GM19193 (cell line): Measurements from ENCODE around the gene SCAF11.

ENCODE experiments used
- POLR2A ChIP-seq: IDR thresholded peaks from 4 replicates; pipeline ENCODE4 v1.6.1; 2011; ENCODE audit not compliant: insufficient read depth, insufficient read length; ENCODE audit errors: extremely low read depth

Gene SCAF11, protein sequence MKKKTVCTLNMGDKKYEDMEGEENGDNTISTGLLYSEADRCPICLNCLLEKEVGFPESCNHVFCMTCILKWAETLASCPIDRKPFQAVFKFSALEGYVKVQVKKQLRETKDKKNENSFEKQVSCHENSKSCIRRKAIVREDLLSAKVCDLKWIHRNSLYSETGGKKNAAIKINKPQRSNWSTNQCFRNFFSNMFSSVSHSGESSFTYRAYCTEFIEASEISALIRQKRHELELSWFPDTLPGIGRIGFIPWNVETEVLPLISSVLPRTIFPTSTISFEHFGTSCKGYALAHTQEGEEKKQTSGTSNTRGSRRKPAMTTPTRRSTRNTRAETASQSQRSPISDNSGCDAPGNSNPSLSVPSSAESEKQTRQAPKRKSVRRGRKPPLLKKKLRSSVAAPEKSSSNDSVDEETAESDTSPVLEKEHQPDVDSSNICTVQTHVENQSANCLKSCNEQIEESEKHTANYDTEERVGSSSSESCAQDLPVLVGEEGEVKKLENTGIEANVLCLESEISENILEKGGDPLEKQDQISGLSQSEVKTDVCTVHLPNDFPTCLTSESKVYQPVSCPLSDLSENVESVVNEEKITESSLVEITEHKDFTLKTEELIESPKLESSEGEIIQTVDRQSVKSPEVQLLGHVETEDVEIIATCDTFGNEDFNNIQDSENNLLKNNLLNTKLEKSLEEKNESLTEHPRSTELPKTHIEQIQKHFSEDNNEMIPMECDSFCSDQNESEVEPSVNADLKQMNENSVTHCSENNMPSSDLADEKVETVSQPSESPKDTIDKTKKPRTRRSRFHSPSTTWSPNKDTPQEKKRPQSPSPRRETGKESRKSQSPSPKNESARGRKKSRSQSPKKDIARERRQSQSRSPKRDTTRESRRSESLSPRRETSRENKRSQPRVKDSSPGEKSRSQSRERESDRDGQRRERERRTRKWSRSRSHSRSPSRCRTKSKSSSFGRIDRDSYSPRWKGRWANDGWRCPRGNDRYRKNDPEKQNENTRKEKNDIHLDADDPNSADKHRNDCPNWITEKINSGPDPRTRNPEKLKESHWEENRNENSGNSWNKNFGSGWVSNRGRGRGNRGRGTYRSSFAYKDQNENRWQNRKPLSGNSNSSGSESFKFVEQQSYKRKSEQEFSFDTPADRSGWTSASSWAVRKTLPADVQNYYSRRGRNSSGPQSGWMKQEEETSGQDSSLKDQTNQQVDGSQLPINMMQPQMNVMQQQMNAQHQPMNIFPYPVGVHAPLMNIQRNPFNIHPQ (N-terminal part only)

DNA sequence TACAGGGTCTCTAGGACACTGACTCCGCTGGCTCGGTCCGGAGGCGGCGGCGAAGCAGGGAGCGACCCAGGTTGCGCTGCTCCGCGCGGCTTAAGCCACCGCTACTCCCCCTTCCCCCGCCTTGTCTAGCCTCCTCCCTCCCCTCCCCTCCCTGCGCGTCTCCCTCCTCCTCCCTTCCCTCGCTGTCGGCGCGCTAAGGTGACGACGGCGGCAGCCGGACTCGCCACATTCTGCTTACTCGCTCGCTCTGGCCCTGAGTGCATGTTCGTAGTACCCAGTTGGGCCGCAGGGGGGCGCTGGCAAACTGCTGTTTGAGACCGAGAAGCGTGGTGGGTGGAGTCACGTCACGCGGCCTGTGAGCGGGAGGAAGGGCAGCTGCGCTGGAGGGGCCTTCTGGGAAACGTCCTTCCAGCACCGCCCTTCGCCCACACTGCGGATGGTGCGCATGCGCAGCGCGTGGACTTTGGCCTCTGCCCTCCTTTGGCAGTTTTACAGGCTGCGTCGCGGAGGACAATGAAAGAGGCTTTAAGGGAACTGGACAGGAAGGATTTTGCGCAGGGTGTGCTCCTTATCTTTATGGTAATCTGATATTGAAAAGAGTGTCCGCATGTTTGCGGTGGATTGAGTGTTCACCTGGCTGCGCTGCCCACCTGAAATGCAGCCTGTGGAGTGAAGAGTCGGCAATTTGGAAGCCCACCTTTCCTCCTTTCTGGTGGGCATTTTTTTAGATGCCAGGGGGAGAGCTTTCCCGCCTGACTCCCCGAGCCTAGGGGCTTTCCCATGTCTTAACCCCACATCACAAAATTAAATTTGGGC is at the start of gene SCAF11:
SCAF11 (minus strand) TSS at position 107 of the 816 bp plus-strand sequence. CDS start 26,407 bp downstream, outside the sequence.
- TF ChIP-seq POLR2A = peak; percentile 88

DNA sequence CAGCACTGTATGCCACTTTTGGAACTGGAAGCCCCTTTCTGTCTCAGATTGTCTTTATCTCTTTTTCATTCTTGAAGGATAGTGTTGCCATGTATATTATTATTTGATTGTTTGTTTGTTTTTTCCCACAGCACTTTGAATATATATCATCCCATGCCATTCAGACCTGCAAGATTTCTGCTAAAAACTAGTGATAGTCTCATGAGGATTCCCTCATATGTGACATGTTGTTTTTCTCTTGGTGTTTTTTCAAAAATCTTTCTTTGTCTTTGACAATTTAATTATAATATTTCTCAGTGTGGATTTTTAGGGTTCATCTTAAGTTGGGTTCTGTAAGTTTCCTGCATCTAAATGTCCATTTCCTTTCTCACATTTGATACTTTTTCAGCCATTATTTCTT is 36.8 kb upstream of the SCAF11 start:
- no peak for TF ChIP-seq POLR2A

DNA sequence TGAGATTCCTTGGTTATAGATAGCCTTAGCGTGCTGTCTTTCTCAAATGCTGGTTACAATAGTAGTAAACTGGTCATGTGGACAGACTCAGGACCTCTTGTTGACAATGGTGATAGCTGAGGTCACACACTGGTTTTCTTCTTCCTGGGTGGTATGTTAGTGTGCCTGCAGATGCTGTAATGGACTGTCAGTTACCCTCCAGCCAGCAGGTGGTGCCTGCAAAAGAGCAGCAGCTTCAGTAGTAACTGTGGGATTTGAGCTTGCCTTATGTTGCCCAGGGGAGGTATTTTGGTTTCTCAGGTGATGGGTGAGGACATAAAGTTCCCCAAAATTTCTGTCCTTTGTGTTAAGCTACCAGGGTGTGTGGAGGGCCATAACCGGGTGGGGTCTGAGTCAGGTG is 33.7 kb upstream of the SCAF11 start:
- no peak for TF ChIP-seq POLR2A

DNA sequence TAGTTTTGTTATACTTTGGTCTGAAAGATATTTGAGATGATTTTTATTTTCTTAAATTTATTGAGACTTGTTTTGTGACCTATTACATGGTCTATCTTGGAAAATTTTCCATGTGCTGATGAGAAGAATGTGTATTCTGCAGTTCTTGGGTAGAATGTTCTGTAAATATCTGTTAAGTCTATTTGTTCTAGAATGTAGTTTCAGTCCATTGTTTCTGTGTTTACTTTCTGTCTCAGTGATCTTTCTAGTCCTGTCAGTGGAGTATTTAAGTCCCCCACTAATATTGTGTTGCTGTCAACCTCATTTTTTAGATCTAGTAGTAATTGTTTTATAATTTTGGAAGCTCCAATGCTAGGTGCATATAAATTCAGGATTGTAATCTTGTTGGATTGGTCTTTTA is 30.4 kb upstream of the SCAF11 start:
- TF ChIP-seq POLR2A = no peak

DNA sequence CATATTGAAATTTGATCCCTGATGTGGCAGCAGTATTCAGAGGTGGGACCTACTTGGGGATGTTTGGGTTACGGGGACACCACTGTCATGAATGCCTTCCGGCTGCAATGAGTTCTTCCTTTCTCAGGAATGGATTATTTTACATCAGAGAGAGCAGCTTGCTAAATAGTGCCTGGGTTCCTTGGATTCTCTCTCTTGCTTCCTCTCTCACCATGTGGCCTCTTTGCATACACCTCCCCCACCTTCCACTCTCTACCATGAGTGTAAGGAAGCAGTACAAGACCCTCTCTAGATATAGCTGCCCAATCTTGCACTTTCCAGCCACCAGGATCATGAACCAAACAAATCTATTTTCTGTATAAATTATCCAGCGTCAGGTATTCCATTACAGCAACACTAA is 15.4 kb upstream of the SCAF11 start:
- TF ChIP-seq POLR2A = no peak

DNA sequence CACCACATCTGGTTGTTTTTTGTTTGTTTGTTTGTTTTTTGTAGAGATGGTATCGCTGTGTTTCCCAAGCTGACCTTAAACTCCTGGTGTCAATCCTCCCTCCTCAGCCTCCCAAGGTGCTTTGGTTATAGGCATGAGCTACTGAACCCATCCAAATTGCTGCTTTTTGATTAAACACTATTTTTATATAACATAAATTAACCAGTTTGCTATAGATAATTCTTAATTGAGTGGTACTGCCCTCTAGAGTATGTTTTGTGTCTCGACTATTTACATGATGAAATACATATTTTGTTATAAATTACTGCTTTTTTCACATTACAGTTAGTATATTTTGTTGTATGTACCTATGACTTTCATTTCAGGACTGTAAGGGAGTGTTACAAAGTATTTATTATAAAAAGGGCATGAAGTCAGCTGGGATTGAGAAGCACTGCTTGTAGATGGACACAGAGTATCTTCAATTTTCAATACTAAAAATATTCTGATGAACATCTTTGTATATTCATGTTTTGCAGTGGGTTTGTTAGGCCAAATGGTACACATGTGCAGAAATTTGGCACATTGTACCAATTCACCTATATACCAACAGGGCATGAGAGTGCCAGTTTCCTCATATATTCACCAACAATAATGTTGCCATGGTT is 14.9 kb upstream of the SCAF11 start:
- TF ChIP-seq POLR2A = no peak

DNA sequence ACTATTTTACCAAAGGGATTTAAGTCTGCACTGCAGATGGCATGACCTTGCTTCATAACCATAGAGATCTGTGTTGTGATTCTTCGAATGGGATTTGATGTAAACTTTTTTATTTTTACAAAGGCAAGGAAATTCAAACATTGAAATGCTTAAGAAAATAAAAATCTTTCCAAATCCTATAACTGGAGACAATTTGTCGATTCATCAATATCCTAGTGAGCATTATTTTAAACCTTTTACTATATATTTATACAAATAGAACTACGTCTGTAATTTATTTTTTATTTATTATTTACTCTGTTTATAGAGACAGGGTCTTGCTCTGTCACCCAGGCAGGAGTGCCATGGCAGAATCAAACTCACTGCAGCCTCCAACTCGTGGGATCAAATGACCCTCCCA is 14.3 kb upstream of the SCAF11 start:
- TF ChIP-seq POLR2A = no peak

DNA sequence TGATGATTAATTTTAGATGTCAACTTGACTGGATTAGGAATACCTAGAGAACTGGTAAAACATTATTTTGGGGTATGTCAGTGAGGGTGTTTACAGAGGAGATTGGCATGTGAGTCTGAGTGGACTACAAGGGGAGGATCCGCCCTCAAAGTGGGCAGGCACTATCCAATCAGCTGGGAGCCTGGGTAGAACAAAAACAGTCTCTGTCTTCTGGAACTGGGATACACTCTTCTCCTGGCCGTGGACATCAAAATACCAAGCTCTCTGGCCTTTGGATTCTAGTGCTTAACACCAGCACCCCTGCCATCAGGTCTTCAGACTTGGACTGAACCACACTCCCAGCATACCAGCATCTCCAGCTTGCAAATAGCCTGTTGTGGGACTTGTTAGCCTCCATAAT is 4.4 kb upstream of the SCAF11 start:
- TF ChIP-seq POLR2A = no peak

DNA sequence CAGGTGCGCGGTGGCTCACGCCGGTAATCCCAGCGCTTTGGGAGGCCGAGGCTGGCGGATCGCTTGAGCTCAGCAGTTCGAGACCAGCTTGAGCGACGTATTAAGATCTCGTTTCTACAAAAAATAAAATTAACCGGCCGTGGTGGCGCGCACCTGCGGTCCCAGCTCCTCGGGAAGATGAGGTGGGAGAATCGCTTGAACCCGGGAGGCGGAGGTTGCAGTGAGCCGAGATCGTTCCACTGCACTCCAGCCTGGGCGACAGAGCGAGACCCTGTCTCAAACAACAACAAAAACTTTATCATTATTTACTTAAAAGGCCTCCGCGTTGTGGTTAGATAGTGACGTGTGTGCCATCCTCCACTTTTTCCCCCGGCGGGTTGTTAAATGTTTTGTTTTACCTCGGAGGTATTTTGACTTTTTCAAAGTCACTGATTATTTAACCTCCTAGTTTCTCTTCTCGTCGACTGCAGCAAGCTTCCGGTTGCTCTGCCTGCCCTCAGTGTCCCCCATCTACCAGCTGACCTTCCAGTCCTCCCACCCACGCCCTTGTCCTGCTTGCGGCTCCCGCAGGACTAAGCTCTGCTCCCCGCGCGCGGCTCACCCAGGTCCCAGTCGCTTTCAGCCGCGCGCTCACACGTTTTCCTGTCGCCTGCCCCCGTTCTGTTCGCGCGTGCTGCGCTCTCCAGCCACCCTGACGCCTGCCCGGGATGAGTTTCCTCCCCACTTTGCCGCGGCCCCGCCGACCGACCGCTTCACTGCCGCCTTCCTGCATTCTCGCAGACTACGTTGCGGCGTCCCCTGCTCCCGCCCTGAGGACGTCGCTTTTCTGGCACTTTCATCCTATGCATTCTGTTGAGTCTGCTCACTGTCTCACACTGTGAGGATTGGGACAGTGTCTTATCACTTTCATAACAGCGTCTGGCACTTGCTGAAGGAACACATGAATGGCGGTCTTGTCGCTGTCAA is 1.2 kb upstream of the SCAF11 start:
- peak; percentile 81 for TF ChIP-seq POLR2A

DNA sequence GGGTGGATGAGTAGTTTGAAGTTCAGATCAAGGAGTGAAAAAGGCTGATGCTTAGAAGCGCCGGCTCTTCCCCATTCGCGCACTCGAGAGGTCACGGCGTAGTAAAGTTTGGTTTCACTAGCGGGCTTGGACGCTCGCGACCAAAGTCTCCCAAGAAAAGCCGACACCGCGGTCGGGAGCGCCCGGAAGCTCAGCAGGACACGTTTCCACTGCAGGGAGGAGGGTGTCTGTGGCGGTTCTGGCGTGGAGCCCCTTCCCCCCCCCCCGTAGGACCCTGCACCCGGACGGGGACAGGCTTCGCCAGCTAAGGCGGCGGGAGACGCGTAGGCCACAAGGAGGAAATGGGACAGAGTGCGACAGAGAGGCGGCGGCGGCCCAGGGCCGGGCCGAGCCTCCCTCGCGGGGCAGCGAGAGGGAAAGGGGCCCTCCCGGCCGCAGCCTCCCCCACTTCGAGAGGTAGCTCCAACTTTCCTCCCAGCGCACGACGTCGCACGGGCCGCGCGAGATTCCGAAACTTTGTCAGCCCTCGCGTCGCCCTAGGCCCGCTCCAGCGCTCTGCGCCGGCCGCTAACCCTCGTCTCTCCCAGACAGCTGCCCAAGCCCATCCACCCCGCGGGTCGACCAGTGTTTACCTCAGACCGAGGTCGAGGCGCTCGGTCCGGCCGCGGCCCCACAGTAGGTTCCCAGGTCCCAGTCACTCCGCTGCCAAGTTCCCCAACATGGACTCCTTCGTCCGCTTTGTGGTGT is 480 bp downstream of the SCAF11 start:
- TF ChIP-seq POLR2A = peak; percentile 5

DNA sequence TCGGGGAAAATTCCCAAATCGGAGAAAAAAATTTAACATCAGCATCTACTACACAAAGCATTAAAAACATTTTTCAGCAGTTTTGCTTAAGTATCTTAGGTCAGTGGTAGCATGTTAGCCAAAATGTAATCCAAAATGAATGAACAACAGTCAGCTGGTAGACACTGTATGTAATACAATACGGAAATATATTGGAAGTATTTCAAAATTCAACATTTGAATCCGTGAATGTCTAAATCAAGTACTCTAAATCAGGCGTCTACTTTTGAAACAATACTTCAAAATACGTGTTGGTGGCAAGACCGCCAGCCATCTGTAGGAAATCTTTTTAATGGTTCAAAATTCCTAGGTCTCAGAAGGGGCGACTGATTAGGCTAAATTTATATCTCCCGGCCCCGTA is 1.1 kb downstream of the SCAF11 start:
- TF ChIP-seq POLR2A = no peak

DNA sequence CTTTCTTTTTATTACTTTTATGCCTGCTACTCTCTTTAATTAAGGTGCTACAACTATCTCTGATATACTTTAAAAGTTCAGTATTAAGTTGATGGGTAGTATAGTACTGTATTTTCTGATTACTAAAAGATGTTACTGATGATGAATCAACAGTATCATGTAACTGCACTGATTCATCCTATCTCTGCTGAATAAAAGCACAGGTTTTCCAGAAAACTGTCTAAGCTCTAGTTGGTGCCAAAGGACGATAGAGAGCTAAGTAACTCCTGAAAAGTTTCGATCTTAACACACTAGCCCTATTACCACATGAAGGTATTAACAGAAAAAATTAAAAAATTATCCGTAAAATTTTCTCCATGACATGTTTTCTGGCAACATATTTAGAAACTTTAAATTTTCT is 2.1 kb downstream of the SCAF11 start:
- TF ChIP-seq POLR2A = no peak
